ENCODE measurements around the gene BOD1L1.

DNA sequence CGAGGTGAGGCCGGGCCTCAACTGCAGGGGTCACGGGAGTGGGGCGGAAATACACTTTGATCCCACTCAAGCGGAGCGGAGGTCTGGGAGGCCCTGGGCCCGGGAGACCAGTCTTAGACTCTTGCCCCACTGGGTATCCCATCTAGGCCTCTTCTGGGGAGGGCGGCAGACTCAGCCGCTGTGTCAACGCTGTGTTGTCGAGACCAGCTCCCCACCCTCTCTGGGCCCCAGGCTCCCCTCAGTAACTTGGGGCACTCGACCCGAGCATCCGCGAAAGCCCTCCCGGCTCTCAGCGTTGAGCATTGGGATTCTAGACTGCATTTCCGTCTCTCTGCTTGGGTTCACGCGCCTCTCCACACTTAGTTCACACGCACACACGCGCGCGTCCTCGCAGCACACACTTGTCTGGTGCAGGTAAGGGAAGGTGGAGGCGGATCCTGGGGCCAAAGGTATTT lies 84.9 kb downstream of the BOD1L1 start:
- TF ChIP-seq, protein P1, sequence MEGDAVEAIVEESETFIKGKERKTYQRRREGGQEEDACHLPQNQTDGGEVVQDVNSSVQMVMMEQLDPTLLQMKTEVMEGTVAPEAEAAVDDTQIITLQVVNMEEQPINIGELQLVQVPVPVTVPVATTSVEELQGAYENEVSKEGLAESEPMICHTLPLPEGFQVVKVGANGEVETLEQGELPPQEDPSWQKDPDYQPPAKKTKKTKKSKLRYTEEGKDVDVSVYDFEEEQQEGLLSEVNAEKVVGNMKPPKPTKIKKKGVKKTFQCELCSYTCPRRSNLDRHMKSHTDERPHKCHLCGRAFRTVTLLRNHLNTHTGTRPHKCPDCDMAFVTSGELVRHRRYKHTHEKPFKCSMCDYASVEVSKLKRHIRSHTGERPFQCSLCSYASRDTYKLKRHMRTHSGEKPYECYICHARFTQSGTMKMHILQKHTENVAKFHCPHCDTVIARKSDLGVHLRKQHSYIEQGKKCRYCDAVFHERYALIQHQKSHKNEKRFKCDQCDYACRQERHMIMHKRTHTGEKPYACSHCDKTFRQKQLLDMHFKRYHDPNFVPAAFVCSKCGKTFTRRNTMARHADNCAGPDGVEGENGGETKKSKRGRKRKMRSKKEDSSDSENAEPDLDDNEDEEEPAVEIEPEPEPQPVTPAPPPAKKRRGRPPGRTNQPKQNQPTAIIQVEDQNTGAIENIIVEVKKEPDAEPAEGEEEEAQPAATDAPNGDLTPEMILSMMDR (IDR thresholded peaks at IDR 0.05) = no peak
- TF ChIP-seq POLR2A (IDR thresholded peaks at IDR 0.05) = no peak

All from Peyer's patch (tissue), 4 donors.